SK-N-SH treated with all-trans-retinoic acid at 6 μM for 48 hours (cell line): ENCODE measurements around the gene HMGXB4.

ENCODE experiments used
- ATAC-seq: fragments of 200-7000 bp; cut with Tn5 transposase; 3 replicates; pipeline ENCODE4 v1.9.1; 2020; ENCODE audit warnings: mild to moderate bottlenecking, moderate library complexity
- ARNTL ChIP-seq: fragments of 450-650 bp; formaldehyde crosslinking; IDR thresholded peaks from 2 replicates; pipeline ENCODE4 v1.5.0; 2020; ENCODE audit warnings: low read depth, mild to moderate bottlenecking, moderate library complexity, borderline replicate concordance
- BACH2 ChIP-seq: fragments of 250-450 bp; sonication (Bioruptor Pico); IDR thresholded peaks from 2 replicates; pipeline ENCODE4 v1.9.0; 2021; ENCODE audit warnings: mild to moderate bottlenecking, borderline replicate concordance
- CREB5 ChIP-seq: fragments of 250-450 bp; sonication (Bioruptor Pico); IDR thresholded peaks from 2 replicates; pipeline ENCODE4 v1.5.1; 2020; ENCODE audit warnings: low read depth, mild to moderate bottlenecking, moderate library complexity
- CSDC2 ChIP-seq: fragments of 250-450 bp; sonication (Bioruptor Pico); IDR thresholded peaks from 2 replicates; pipeline ENCODE4 v1.5.0; 2020; ENCODE audit warnings: mild to moderate bottlenecking, moderate library complexity
- CSRNP3 ChIP-seq: fragments of 250-450 bp; sonication (Bioruptor Pico); IDR thresholded peaks from 2 replicates; pipeline ENCODE4 v1.5.1; 2021; ENCODE audit warnings: mild to moderate bottlenecking, moderate library complexity
- ESRRG ChIP-seq: fragments of 250-450 bp; sonication (Bioruptor Pico); IDR thresholded peaks from 2 replicates; pipeline ENCODE4 v1.6.1; 2021; ENCODE audit warnings: mild to moderate bottlenecking
- GLIS3 ChIP-seq: fragments of 250-450 bp; sonication (Bioruptor Pico); IDR thresholded peaks from 2 replicates; pipeline ENCODE4 v1.5.0; 2020; ENCODE audit warnings: mild to moderate bottlenecking, moderate library complexity
- OSR1 ChIP-seq: fragments of 250-450 bp; sonication (Bioruptor Pico); IDR thresholded peaks from 2 replicates; pipeline ENCODE4 v1.8.0; 2022; ENCODE audit warnings: moderate library complexity, mild to moderate bottlenecking, inconsistent platforms
- PPARA ChIP-seq: fragments of 250-450 bp; sonication (Bioruptor Pico); IDR thresholded peaks from 2 replicates; pipeline ENCODE4 v1.5.0; 2020; ENCODE audit warnings: mild to moderate bottlenecking, borderline replicate concordance
- RARB ChIP-seq: fragments of 250-450 bp; sonication (Bioruptor Pico); IDR thresholded peaks from 2 replicates; pipeline ENCODE4 v1.8.0; 2021; ENCODE audit warnings: mild to moderate bottlenecking, moderate library complexity
- SNAI2 ChIP-seq: fragments of 250-450 bp; sonication (Bioruptor Pico); IDR thresholded peaks from 2 replicates; pipeline ENCODE4 v1.5.0; 2020; ENCODE audit warnings: mild to moderate bottlenecking, moderate library complexity
- TCF4 ChIP-seq: fragments of 250-450 bp; sonication (Bioruptor Pico); IDR thresholded peaks from 2 replicates; pipeline ENCODE4 v1.8.0; 2021; ENCODE audit warnings: mild to moderate bottlenecking, moderate library complexity, borderline replicate concordance
- TOX ChIP-seq: fragments of 250-450 bp; sonication (Bioruptor Pico); IDR thresholded peaks from 2 replicates; pipeline ENCODE4 v1.8.0; 2021; ENCODE audit warnings: mild to moderate bottlenecking, moderate library complexity, borderline replicate concordance
- ZC3H10 ChIP-seq: fragments of 250-450 bp; sonication (Bioruptor Pico); IDR thresholded peaks from 2 replicates; pipeline ENCODE4 v1.5.1; 2021; ENCODE audit warnings: mild to moderate bottlenecking, moderate library complexity
- ZFP3 ChIP-seq: fragments of 250-450 bp; sonication (Bioruptor Pico); IDR thresholded peaks from 2 replicates; pipeline ENCODE4 v1.5.0; 2020; ENCODE audit warnings: mild to moderate bottlenecking, moderate library complexity
- ZFP30 ChIP-seq: fragments of 450-650 bp; formaldehyde crosslinking; IDR thresholded peaks from 2 replicates; pipeline ENCODE4 v1.5.0; 2022; ENCODE audit warnings: mild to moderate bottlenecking, moderate library complexity
- ZNF565 ChIP-seq: fragments of 450-650 bp; formaldehyde crosslinking; conservative IDR thresholded peaks from 2 replicates; pipeline ENCODE4 v1.5.0; 2020; ENCODE audit warnings: low read depth, mild to moderate bottlenecking, moderate library complexity
- ZNF70 ChIP-seq: fragments of 450-650 bp; formaldehyde crosslinking; IDR thresholded peaks from 2 replicates; pipeline ENCODE4 v1.5.0; 2020; ENCODE audit warnings: mild to moderate bottlenecking, moderate library complexity
- ZNF8 ChIP-seq: fragments of 450-650 bp; formaldehyde crosslinking; IDR thresholded peaks from 2 replicates; pipeline ENCODE4 v1.5.0; 2020; ENCODE audit warnings: mild to moderate bottlenecking, moderate library complexity
- TF ChIP-seq, protein P1 (sequence below): fragments of 250-450 bp; sonication (Bioruptor Pico); IDR thresholded peaks from 2 replicates; pipeline ENCODE4 v1.8.0; 2021; ENCODE audit warnings: low read depth, mild to moderate bottlenecking, moderate library complexity, borderline replicate concordance
- TF ChIP-seq, protein P2 (sequence below): fragments of 250-450 bp; sonication (Bioruptor Pico); IDR thresholded peaks from 2 replicates; pipeline ENCODE4 v1.5.0; 2020; ENCODE audit warnings: mild to moderate bottlenecking, moderate library complexity
- TF ChIP-seq, protein P3 (sequence below): fragments of 250-450 bp; sonication (Bioruptor Pico); IDR thresholded peaks from 2 replicates; pipeline ENCODE4 v1.8.0; 2020; ENCODE audit warnings: mild to moderate bottlenecking, moderate library complexity, borderline replicate concordance

HMGXB4 gene

GRCh38 chr22:35218079-35218478, 39.2 kb upstream of the HMGXB4 start:
- ATAC-seq, result no peak
- TF ChIP-seq, protein P1, sequence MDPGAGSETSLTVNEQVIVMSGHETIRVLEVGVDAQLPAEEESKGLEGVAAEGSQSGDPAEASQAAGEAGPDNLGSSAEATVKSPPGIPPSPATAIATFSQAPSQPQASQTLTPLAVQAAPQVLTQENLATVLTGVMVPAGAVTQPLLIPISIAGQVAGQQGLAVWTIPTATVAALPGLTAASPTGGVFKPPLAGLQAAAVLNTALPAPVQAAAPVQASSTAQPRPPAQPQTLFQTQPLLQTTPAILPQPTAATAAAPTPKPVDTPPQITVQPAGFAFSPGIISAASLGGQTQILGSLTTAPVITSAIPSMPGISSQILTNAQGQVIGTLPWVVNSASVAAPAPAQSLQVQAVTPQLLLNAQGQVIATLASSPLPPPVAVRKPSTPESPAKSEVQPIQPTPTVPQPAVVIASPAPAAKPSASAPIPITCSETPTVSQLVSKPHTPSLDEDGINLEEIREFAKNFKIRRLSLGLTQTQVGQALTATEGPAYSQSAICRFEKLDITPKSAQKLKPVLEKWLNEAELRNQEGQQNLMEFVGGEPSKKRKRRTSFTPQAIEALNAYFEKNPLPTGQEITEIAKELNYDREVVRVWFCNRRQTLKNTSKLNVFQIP (CRISPR knock-in tag), result no peak
- TF ChIP-seq ARNTL (CRISPR knock-in tag), result no peak
- TF ChIP-seq ZC3H10 (CRISPR knock-in tag), result no peak
- TF ChIP-seq PPARA (CRISPR knock-in tag), result no peak
- no peak for TF ChIP-seq OSR1
- TF ChIP-seq ZNF70 (CRISPR knock-in tag), result no peak
- no peak for TF ChIP-seq CSDC2
- TF ChIP-seq CREB5 (CRISPR knock-in tag), result no peak
- TF ChIP-seq ESRRG (CRISPR knock-in tag), result no peak
- TF ChIP-seq, protein P2, sequence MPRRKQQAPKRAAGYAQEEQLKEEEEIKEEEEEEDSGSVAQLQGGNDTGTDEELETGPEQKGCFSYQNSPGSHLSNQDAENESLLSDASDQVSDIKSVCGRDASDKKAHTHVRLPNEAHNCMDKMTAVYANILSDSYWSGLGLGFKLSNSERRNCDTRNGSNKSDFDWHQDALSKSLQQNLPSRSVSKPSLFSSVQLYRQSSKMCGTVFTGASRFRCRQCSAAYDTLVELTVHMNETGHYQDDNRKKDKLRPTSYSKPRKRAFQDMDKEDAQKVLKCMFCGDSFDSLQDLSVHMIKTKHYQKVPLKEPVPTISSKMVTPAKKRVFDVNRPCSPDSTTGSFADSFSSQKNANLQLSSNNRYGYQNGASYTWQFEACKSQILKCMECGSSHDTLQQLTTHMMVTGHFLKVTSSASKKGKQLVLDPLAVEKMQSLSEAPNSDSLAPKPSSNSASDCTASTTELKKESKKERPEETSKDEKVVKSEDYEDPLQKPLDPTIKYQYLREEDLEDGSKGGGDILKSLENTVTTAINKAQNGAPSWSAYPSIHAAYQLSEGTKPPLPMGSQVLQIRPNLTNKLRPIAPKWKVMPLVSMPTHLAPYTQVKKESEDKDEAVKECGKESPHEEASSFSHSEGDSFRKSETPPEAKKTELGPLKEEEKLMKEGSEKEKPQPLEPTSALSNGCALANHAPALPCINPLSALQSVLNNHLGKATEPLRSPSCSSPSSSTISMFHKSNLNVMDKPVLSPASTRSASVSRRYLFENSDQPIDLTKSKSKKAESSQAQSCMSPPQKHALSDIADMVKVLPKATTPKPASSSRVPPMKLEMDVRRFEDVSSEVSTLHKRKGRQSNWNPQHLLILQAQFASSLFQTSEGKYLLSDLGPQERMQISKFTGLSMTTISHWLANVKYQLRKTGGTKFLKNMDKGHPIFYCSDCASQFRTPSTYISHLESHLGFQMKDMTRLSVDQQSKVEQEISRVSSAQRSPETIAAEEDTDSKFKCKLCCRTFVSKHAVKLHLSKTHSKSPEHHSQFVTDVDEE (CRISPR knock-in tag), result no peak
- TF ChIP-seq GLIS3 (CRISPR knock-in tag), result no peak
- TF ChIP-seq ZFP30 (CRISPR knock-in tag), result no peak
- no peak for TF ChIP-seq TCF4 (CRISPR knock-in tag)
- no peak for TF ChIP-seq TOX
- no peak for TF ChIP-seq ZNF565 (CRISPR knock-in tag)
- no peak for TF ChIP-seq ZNF8 (CRISPR knock-in tag)
- no peak for TF ChIP-seq ZFP3 (CRISPR knock-in tag)
- no peak for TF ChIP-seq RARB

DNA sequence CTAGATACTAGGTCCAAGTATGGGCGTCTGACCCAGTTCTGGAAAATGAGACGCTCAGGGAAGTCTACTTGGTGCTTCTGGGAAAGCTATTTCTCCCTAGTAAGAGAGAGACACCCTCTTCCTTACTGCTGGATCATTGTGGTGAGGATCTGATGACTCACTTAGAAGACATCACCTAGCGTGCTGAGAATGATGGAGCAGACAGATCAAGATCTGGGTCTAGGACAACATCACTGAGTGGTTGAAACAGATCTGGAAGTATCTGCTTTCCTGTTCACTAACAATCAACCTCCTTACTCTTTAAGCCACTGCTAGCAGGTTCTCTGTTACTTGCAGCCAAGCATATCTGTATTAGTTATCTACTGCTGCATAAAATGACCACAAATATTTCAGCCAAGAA, 38.3 kb upstream of the HMGXB4 start:
- TF ChIP-seq CSDC2 (no peak), OSR1 (no peak), ZNF70 (CRISPR knock-in tag) (no peak), ZNF565 (CRISPR knock-in tag) (no peak), SNAI2 (CRISPR knock-in tag) (no peak), ZNF8 (CRISPR knock-in tag) (no peak), BACH2 (CRISPR knock-in tag) (no peak), PPARA (CRISPR knock-in tag) (no peak), CSRNP3 (no peak)
- ATAC-seq, result peak; percentile 55; the same call in 2 of the 3 replicates

- TF ChIP-seq ZFP3 (CRISPR knock-in tag), result no peak
- TF ChIP-seq, protein P3, sequence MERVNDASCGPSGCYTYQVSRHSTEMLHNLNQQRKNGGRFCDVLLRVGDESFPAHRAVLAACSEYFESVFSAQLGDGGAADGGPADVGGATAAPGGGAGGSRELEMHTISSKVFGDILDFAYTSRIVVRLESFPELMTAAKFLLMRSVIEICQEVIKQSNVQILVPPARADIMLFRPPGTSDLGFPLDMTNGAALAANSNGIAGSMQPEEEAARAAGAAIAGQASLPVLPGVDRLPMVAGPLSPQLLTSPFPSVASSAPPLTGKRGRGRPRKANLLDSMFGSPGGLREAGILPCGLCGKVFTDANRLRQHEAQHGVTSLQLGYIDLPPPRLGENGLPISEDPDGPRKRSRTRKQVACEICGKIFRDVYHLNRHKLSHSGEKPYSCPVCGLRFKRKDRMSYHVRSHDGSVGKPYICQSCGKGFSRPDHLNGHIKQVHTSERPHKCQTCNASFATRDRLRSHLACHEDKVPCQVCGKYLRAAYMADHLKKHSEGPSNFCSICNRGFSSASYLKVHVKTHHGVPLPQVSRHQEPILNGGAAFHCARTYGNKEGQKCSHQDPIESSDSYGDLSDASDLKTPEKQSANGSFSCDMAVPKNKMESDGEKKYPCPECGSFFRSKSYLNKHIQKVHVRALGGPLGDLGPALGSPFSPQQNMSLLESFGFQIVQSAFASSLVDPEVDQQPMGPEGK (CRISPR knock-in tag), result no peak
- TF ChIP-seq, all 23 proteins: peak for 0
- no peak for ATAC-seq
Measured at GRCh38 chr22:35220221-35220620, 37.1 kb upstream of the HMGXB4 start.
